Measurements from ENCODE around the gene TCF3. TPM values are rescaled to one million over a fixed set of nuclear protein-coding genes. Genes with fewer than 3 reads are reported as not detected.

TCF3 gene
- total and polyA plus RNA-seq, 2 donors (not counting 3 experiments of a cell fraction or from before 2014, with no cell fraction given), result 147 to 193 TPM

GRCh38 chr19:1606138-1606651, 46.2 kb downstream of the TCF3 start:
- intact Hi-C loops (cut with micrococcal nuclease) (no loop called here), dilution Hi-C loops (cut with MboI; ENCODE audit: extremely low pct_ligation_motif_present, low sequenced_read_pairs) (no loop called here)
- DNase-seq (ENCODE audit: low read depth, low spot score) (no peak), FAIRE-seq (no peak)
- Histone ChIP-seq H3K27me3 (ENCODE audit: control insufficient read depth in 2 of 2, insufficient read depth in 2 of 2, low read length in 2 of 2) (no peaks in the 10 kb centered on the region), H2AFZ (ENCODE audit: low read depth, low read length) (peak overlapping the region; percentile 21), H3K4me1 (ENCODE audit: control insufficient read depth, extremely low read depth, insufficient read depth, low read length) (peaks cover 9% of the 10 kb centered on the region), H4K20me1 (replicated peaks; ENCODE audit: control insufficient read depth, extremely low read depth, insufficient read depth, low read length) (no peaks in the 10 kb centered on the region), H3K4me2 (ENCODE audit: insufficient read depth, low read length) (peak overlapping the region; percentile 65), H3K36me3 (ENCODE audit: control insufficient read depth in 2 of 2, extremely low read depth in 1 of 2, insufficient read depth in 2 of 2, low read length in 2 of 2) (peaks cover under 1 to 14% of the 10 kb centered on the region in 2 experiments), H3K9ac (replicated peaks; ENCODE audit: extremely low read depth, insufficient read depth, low read length) (no peak overlapping the region), H3K9me3 (replicated peaks; ENCODE audit: control insufficient read depth, insufficient read depth, low read length) (no peaks in the 10 kb centered on the region), H3K4me3 (replicated peaks in 1 of 3; ENCODE audit: insufficient read depth in 1 of 3, low read depth in 1 of 3, low read length in 3 of 3) (peak overlapping the region in 2 of 3 experiments; percentile 46 to 99), H3K27ac (ENCODE audit: insufficient read depth, low read depth, low read length) (peak overlapping the region; percentile 18), H3K9me1 (replicated peaks; ENCODE audit: control insufficient read depth, extremely low read depth, insufficient read depth, low read length) (no peaks in the 10 kb centered on the region), H3K79me2 (ENCODE audit: control insufficient read depth, insufficient read depth, low read length) (peaks cover 38% of the 10 kb centered on the region)
- CTCF ChIA-PET, result interaction anchor here (1.0 to 2.9 kb wide), 5 partner anchors 46 to 220 kb away, joined by 3 to 20 read pairs (median 8); no protein-coding TSS in a partner anchor
- no TSS peak for BruUV-seq (replicated peaks)
- POLR2A ChIA-PET, result no interaction called here
- TF ChIP-seq MAX (IDR thresholded peaks at IDR 0.05; ENCODE audit: insufficient read depth, insufficient read length) (no peak), FOS (IDR thresholded peaks at IDR 0.05; ENCODE audit: borderline replicate concordance, insufficient read depth, low read length) (no peak), POLR2AphosphoS5 (IDR thresholded peaks at IDR 0.05; ENCODE audit: insufficient read depth, low read depth, low read length) (no peak), EZH2 (IDR thresholded peaks at IDR 0.05; ENCODE audit: borderline replicate concordance, low read depth, low read length, severe bottlenecking) (no peak), GATA2 (IDR thresholded peaks at IDR 0.05; ENCODE audit: insufficient read depth, insufficient read length, low read depth, low read length) (no peak), JUN (IDR thresholded peaks at IDR 0.05; ENCODE audit: borderline replicate concordance, insufficient read depth, insufficient read length, low read depth) (no peak), CTCF (IDR thresholded peaks at IDR 0.05; ENCODE audit: extremely low read depth in 1 of 2, insufficient read depth in 1 of 2, low read depth in 1 of 2, low read length in 2 of 2) (no peak), POLR2A (IDR thresholded peaks at IDR 0.05; ENCODE audit: low read depth, low read length) (no peak)
